Measurements from ENCODE around the gene USP34. TPM values are rescaled to one million over a fixed set of nuclear protein-coding genes. Genes with fewer than 3 reads are reported as not detected.

The USP34 gene
- total RNA-seq, 2 donors from 2014 or later: 105 to 120 TPM

- Mint-ChIP-seq H3K4me1 (no peaks in the 10 kb centered on the region), H3K4me3 (no peak overlapping the region), H3K9me3 (no peaks in the 10 kb centered on the region), H3K27ac (no peak overlapping the region), H3K27me3 (ENCODE audit: insufficient read depth) (no peaks in the 10 kb centered on the region), H3K36me3 (ENCODE audit: low read depth) (peaks cover 55% of the 10 kb centered on the region)
- Histone ChIP-seq H3K4me3 (ENCODE audit: low read length) (no peak overlapping the region), H3K4me1 (ENCODE audit: control insufficient read depth, insufficient read depth, low read length) (no peaks in the 10 kb centered on the region), H3K27ac (ENCODE audit: low read depth, low read length) (no peak overlapping the region), H3K9me3 (ENCODE audit: control insufficient read depth, low read length) (peaks cover 2% of the 10 kb centered on the region), H3K27me3 (ENCODE audit: control insufficient read depth, insufficient read depth, low read length, poor library complexity, severe bottlenecking) (no peaks in the 10 kb centered on the region), H3K9ac (ENCODE audit: extremely low read depth, low read length, poor library complexity, severe bottlenecking) (no peak overlapping the region), H3K36me3 (ENCODE audit: control insufficient read depth, insufficient read depth, low read length) (peaks cover 76% of the 10 kb centered on the region)
- no peak for TF ChIP-seq CTCF (conservative IDR thresholded peaks at IDR 0.05)
- no peak for DNase-seq
- 82 to 95% methylated on average over 7 to 12 of the region's 14 CpGs for WGBS, 2 experiments (ENCODE audit: insufficient coverage in 1 of 2, insufficient read length in 1 of 2)
These were observed 101.9 kb downstream of the USP34 start for GRCh38 chr2:61368687-61369665.

GRCh38 chr2:61367177-61367576 is 103.7 kb downstream of the USP34 start:
- Histone ChIP-seq H3K4me1 (ENCODE audit: control insufficient read depth, insufficient read depth, low read length) (no peaks in the 10 kb centered on the region), H3K36me3 (ENCODE audit: control insufficient read depth, insufficient read depth, low read length) (peaks cover 79% of the 10 kb centered on the region), H3K4me3 (ENCODE audit: low read length) (no peak overlapping the region), H3K9ac (ENCODE audit: extremely low read depth, low read length, poor library complexity, severe bottlenecking) (no peak overlapping the region), H3K9me3 (ENCODE audit: control insufficient read depth, low read length) (peaks cover 13% of the 10 kb centered on the region), H3K27ac (ENCODE audit: low read depth, low read length) (no peak overlapping the region), H3K27me3 (ENCODE audit: control insufficient read depth, insufficient read depth, low read length, poor library complexity, severe bottlenecking) (no peaks in the 10 kb centered on the region)
- H3K27me3 Mint-ChIP-seq (ENCODE audit: insufficient read depth): no peaks in the 10 kb centered on the region
- H3K27ac Mint-ChIP-seq: no peak overlapping the region
- H3K9me3 Mint-ChIP-seq: no peaks in the 10 kb centered on the region
- H3K4me1 Mint-ChIP-seq: no peaks in the 10 kb centered on the region
- no peak for DNase-seq
- WGBS, 2 experiments (ENCODE audit: insufficient coverage in 1 of 2, insufficient read length in 1 of 2): 97% methylated on average over 10 to 12 of the region's 12 CpGs
- H3K4me3 Mint-ChIP-seq: no peak overlapping the region
- TF ChIP-seq CTCF (conservative IDR thresholded peaks at IDR 0.05): no peak
- H3K36me3 Mint-ChIP-seq (ENCODE audit: low read depth): peaks cover 61% of the 10 kb centered on the region

GRCh38 chr2:61363580-61363979 is 107.3 kb downstream of the USP34 start:
- no peak overlapping the region for H3K4me3 ChIP-seq (ENCODE audit: low read length)
- H3K9me3 ChIP-seq (ENCODE audit: control insufficient read depth, low read length): peaks cover 13% of the 10 kb centered on the region
- H3K27ac ChIP-seq (ENCODE audit: low read depth, low read length): no peak overlapping the region
- no peak overlapping the region for H3K27ac Mint-ChIP-seq
- TF ChIP-seq CTCF (conservative IDR thresholded peaks at IDR 0.05): no peak
- H3K27me3 ChIP-seq (ENCODE audit: control insufficient read depth, insufficient read depth, low read length, poor library complexity, severe bottlenecking): no peaks in the 10 kb centered on the region
- H3K36me3 Mint-ChIP-seq (ENCODE audit: low read depth): peaks cover 57% of the 10 kb centered on the region
- no peak overlapping the region for H3K4me3 Mint-ChIP-seq
- no peak overlapping the region for H3K9ac ChIP-seq (ENCODE audit: extremely low read depth, low read length, poor library complexity, severe bottlenecking)
- no peaks in the 10 kb centered on the region for H3K27me3 Mint-ChIP-seq (ENCODE audit: insufficient read depth)
- no peaks in the 10 kb centered on the region for H3K4me1 ChIP-seq (ENCODE audit: control insufficient read depth, insufficient read depth, low read length)
- no peaks in the 10 kb centered on the region for H3K9me3 Mint-ChIP-seq
- no peaks in the 10 kb centered on the region for H3K4me1 Mint-ChIP-seq
- WGBS, 2 experiments (ENCODE audit: insufficient coverage in 1 of 2, insufficient read length in 1 of 2): 100% methylated on average over 1 of the region's 2 CpGs; no CpG with 5 or more reads in 1 of the 2 experiments
- DNase-seq: no peak
- peaks cover 63% of the 10 kb centered on the region for H3K36me3 ChIP-seq (ENCODE audit: control insufficient read depth, insufficient read depth, low read length)

Data from endodermal cell (in vitro differentiated cells).